Muscle of leg (tissue), 11 donors: Measurements from ENCODE around the gene MNT. TPM values are rescaled to one million over a fixed set of nuclear protein-coding genes. Genes with fewer than 3 reads are reported as not detected.

Source experiments
- DNase-seq: peaks from one replicate; pipeline ENCODE4 v3.0.0; 2013
- H3K27ac ChIP-seq: one replicate; pipeline ENCODE4 v1.5.1; 2013; ENCODE audit warnings: mild to moderate bottlenecking, low read length, control low read depth
- H3K27me3 ChIP-seq: one replicate; pipeline ENCODE4 v1.6.1; 2013; ENCODE audit warnings: low read length; ENCODE audit not compliant: control insufficient read depth, insufficient read depth
- H3K36me3 ChIP-seq: one replicate; pipeline ENCODE4 v1.6.1; 2013; ENCODE audit warnings: low read length; ENCODE audit not compliant: control insufficient read depth, insufficient read depth
- H3K4me1 ChIP-seq: one replicate; pipeline ENCODE4 v1.6.1; 2013; ENCODE audit warnings: low read length; ENCODE audit not compliant: control insufficient read depth, insufficient read depth
- H3K4me3 ChIP-seq: one replicate; pipeline ENCODE4 v1.5.1; 2013; ENCODE audit warnings: low read length, control low read depth
- H3K9me3 ChIP-seq: replicated peaks from 2 replicates; pipeline ENCODE4 v1.6.1; 2013; ENCODE audit warnings: low read depth, low read length; ENCODE audit not compliant: control insufficient read depth
- WGBS: methylation state at CpG from one replicate; pipeline ENCODE4 v1.1.5; 2013; ENCODE audit warnings: missing lambda C conversion rate; ENCODE audit not compliant: insufficient coverage; 5-methylcytosine and 5-hydroxymethylcytosine counted together
- polyA plus RNA-seq, 8 donors: library from polyadenylated mRNA; unstranded; fragments of 120-200 nt; gene quantifications; one replicate each; pipeline versions ENCODE4 v1.2.1 to v1.2.3, GENCODE V29; 2013; ENCODE audit warnings: inconsistent platforms in 1 of 8, low replicate concordance in 1 of 8; ENCODE audit not compliant: insufficient read length in 8 of 8, insufficient read depth in 1 of 8
- total RNA-seq: library from RNA; stranded (reverse); fragments of 120-200 nt; gene quantifications from one replicate; pipeline ENCODE4 v1.2.4, GENCODE V29; 2013

Gene MNT
- total and polyA plus RNA-seq, 9 donors: 8.0 to 19.3 (median 16.0) TPM

DNA sequence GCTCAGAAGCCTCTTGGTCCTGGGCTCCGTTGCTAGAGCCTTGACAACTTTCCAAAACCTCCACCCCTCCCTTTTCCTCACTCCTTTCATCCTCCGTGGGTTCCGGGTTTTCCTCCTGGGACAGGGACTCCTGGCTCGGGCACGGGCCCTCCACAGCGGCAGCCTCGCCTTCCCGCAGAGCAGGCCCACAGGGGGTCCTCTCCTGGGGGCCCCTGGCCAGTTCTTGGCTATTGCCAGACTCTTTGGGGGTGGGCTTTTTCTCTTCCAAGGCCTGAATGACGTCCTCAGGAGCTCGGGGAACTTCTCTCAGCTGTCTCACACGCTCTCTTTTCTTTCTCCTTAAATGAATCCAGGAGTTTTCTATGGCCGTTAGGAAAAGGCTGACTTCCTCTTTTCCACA is 19.3 kb upstream of the MNT start:
- peak overlapping the region; percentile 29 for H3K27ac ChIP-seq

GRCh38 chr17:2419486-2419885 is 18.6 kb upstream of the MNT start:
- Histone ChIP-seq H3K36me3 (peaks cover 43% of the 10 kb centered on the region), H3K27me3 (no peaks in the 10 kb centered on the region), H3K27ac (no peak overlapping the region), H3K4me1 (no peaks in the 10 kb centered on the region), H3K9me3 (no peaks in the 10 kb centered on the region), H3K4me3 (no peak overlapping the region)
- WGBS: no CpG with 5 or more reads among the region's 6 CpGs
- no peak for DNase-seq

More for the DNA sequence above, 19.3 kb upstream of the MNT start:
- Histone ChIP-seq H3K4me3 (no peak overlapping the region), H3K27me3 (no peaks in the 10 kb centered on the region), H3K4me1 (no peaks in the 10 kb centered on the region), H3K36me3 (peaks cover 38% of the 10 kb centered on the region), H3K9me3 (no peaks in the 10 kb centered on the region)
- DNase-seq: peak; percentile 70
- 22% methylated on average over 8 of the region's 12 CpGs for WGBS

- no peak for DNase-seq
- Histone ChIP-seq H3K36me3 (peaks cover 52% of the 10 kb centered on the region), H3K27ac (no peak overlapping the region), H3K27me3 (no peaks in the 10 kb centered on the region), H3K9me3 (no peaks in the 10 kb centered on the region), H3K4me1 (no peaks in the 10 kb centered on the region), H3K4me3 (no peak overlapping the region)
- WGBS: 91% methylated on average over 7 of the region's 7 CpGs
These were observed 17.7 kb upstream of the MNT start for GRCh38 chr17:2418572-2418971.

- no peaks in the 10 kb centered on the region for H3K9me3 ChIP-seq
- H3K36me3 ChIP-seq: peaks cover 47% of the 10 kb centered on the region
- H3K27ac ChIP-seq: no peak overlapping the region
- 29% methylated on average over 13 of the region's 19 CpGs for WGBS
- peak; percentile 94 for DNase-seq
- peaks cover 6% of the 10 kb centered on the region for H3K4me1 ChIP-seq
- no peaks in the 10 kb centered on the region for H3K27me3 ChIP-seq
- no peak overlapping the region for H3K4me3 ChIP-seq
These were observed 15.3 kb upstream of the MNT start for GRCh38 chr17:2416010-2416734.

DNA sequence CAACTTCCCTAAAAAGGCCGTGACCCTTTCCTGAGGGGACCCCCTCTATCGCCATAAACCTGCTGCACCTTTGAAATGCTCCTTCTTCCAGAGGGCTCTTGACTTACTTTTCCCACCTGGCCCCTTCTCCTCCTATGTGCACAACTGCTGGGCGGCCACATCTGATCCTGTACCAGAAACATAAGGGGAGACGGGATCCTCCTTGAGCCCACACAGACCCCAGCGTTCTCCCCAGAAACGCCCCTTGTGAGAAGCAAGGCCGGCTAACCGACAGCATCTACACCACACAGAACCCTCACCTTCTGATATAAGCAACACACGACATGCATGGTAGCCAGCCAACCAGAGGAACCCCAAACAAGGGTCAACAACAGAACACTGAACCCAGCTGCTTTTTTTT is 14.2 kb upstream of the MNT start:
- Histone ChIP-seq H3K27me3 (no peaks in the 10 kb centered on the region), H3K27ac (no peak overlapping the region), H3K9me3 (no peaks in the 10 kb centered on the region), H3K4me3 (no peak overlapping the region), H3K36me3 (peaks cover 39% of the 10 kb centered on the region), H3K4me1 (peaks cover 6% of the 10 kb centered on the region)
- DNase-seq: no peak
- 87% methylated on average over 6 of the region's 9 CpGs for WGBS

- 91% methylated on average over 22 of the region's 22 CpGs for WGBS
- Histone ChIP-seq H3K4me1 (peaks cover 6% of the 10 kb centered on the region), H3K9me3 (no peaks in the 10 kb centered on the region), H3K36me3 (peaks cover 33% of the 10 kb centered on the region), H3K27ac (no peak overlapping the region), H3K27me3 (no peaks in the 10 kb centered on the region), H3K4me3 (no peak overlapping the region)
- DNase-seq: peak; percentile 9
These were observed 13.7 kb upstream of the MNT start for GRCh38 chr17:2414446-2415064.

DNA sequence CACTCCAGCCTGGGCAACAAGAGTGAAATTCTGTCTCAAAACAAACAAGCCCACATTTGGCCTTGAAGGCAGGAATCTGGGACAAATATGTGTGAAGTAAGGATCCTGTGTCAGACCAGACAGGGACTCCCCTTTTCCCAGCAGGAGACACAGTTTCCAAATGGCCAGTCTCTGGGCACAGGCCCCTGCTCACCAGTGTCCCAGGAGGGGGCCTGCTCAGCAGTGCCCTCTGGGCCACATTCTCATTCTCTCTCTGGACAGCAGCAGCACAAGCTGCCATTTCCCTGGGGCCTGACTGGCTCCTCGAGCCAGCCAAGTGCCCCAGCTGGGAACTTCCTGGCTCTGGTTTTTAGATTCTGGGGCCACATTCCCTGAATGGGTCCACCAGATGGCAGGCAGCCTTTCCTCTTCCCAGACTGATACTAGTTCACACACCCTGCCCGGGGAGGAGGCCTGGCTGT is 11.7 kb upstream of the MNT start:
- peaks cover 7% of the 10 kb centered on the region for H3K4me1 ChIP-seq
- WGBS: 11% methylated on average over 1 of the region's 2 CpGs
- no peaks in the 10 kb centered on the region for H3K27me3 ChIP-seq
- H3K4me3 ChIP-seq: no peak overlapping the region
- H3K9me3 ChIP-seq: no peaks in the 10 kb centered on the region
- H3K36me3 ChIP-seq: peaks cover 23% of the 10 kb centered on the region
- DNase-seq: peak; percentile 69
- peak overlapping the region; percentile 69 for H3K27ac ChIP-seq

GRCh38 chr17:2410951-2411350 is 10.1 kb upstream of the MNT start:
- no peak overlapping the region for H3K4me3 ChIP-seq
- H3K9me3 ChIP-seq: no peaks in the 10 kb centered on the region
- 84% methylated on average over 7 of the region's 7 CpGs for WGBS
- H3K4me1 ChIP-seq: peaks cover 23% of the 10 kb centered on the region
- no peak overlapping the region for H3K27ac ChIP-seq
- H3K36me3 ChIP-seq: peaks cover 20% of the 10 kb centered on the region
- no peaks in the 10 kb centered on the region for H3K27me3 ChIP-seq
- no peak for DNase-seq

- WGBS: 32% methylated on average over 12 of the region's 15 CpGs
- Histone ChIP-seq H3K4me3 (no peak overlapping the region), H3K9me3 (no peaks in the 10 kb centered on the region), H3K27me3 (no peaks in the 10 kb centered on the region), H3K27ac (peak overlapping the region; percentile 86), H3K4me1 (peaks cover 43% of the 10 kb centered on the region), H3K36me3 (peaks cover 9% of the 10 kb centered on the region)
- peak; percentile 88 for DNase-seq
These were observed 6.3 kb upstream of the MNT start for GRCh38 chr17:2406903-2407790.
